SK-N-SH (cell line): ENCODE data around the gene SLC13A3. TPM values are rescaled to one million over a fixed set of nuclear protein-coding genes. Genes with fewer than 3 reads are reported as not detected.

Experiments used
- CTCF ChIA-PET: fragments of 300-600, 350-600 bp; formaldehyde crosslinking; extraction: SDS; loops from one replicate; lab custom pipeline; 2021; lab: Yijun Ruan, JAX
- POLR2A ChIA-PET: fragments of 350-600 bp; sonication (Branson Sonifier 250); formaldehyde crosslinking; extraction: SDS; loops from one replicate; lab custom pipeline; 2020; ENCODE audit warnings: antibody characterized with exemption, inconsistent platforms; lab: Yijun Ruan, JAX
- DNase-seq: peaks from one replicate; pipeline ENCODE4 v3.0.0; 2012
- H2AFZ ChIP-seq: fragments of 200-600 bp; sonication (generic); 2 replicates; pipeline ENCODE4 v1.8.1; 2016; ENCODE audit warnings: antibody characterized with exemption, mild to moderate bottlenecking, low read depth
- H3F3A ChIP-seq: fragments of 200-600 bp; sonication (generic); replicated peaks from 2 replicates; pipeline ENCODE3; 2016; ENCODE audit warnings: antibody characterized with exemption, mild to moderate bottlenecking; ENCODE audit not compliant: insufficient read depth
- H3K27ac ChIP-seq, 2 experiments: fragments of 200-500 bp in 1 of 2; fragments of 200-600 bp in 1 of 2; sonication (Bioruptor generic) in 1 of 2; sonication (generic), shearing (Covaris generic) in 1 of 2; 2 replicates each; pipeline versions ENCODE4 v1.5.1 to v1.6.1; 2014 to 2016; ENCODE audit warnings: low read depth in 2 of 2, inconsistent platforms in 1 of 2, low read length in 1 of 2, mild to moderate bottlenecking in 1 of 2, mixed read lengths in 1 of 2
- H3K27me3 ChIP-seq: fragments of 200-600 bp; sonication (generic), shearing (Covaris generic); 2 replicates; pipeline ENCODE4 v1.6.1; 2016; ENCODE audit warnings: mixed run types; ENCODE audit not compliant: insufficient read depth
- H3K36me3 ChIP-seq, 2 experiments: fragments of 200-500 bp in 1 of 2; fragments of 200-600 bp in 1 of 2; sonication (Bioruptor generic) in 1 of 2; sonication (generic) in 1 of 2; replicated peaks in 1 of 2; 2 replicates each; pipeline versions ENCODE3 to v1.5.1; 2014 to 2016; ENCODE audit warnings: low read length in 1 of 2, mild to moderate bottlenecking in 1 of 2; ENCODE audit not compliant: insufficient read depth in 2 of 2, control insufficient read depth in 1 of 2
- H3K4me1 ChIP-seq, 2 experiments: fragments of 200-500 bp in 1 of 2; fragments of 200-600 bp in 1 of 2; sonication (Bioruptor generic) in 1 of 2; sonication (generic), shearing (Covaris generic) in 1 of 2; 2 replicates each; pipeline versions ENCODE4 v1.5.1 to v1.6.1; 2014 to 2016; ENCODE audit warnings: low read depth in 1 of 2, low read length in 1 of 2, mixed run types in 1 of 2; ENCODE audit not compliant: insufficient read depth in 2 of 2, control insufficient read depth in 1 of 2
- H3K4me2 ChIP-seq: fragments of 200-600 bp; sonication (generic), shearing (Covaris generic); 2 replicates; pipeline ENCODE4 v1.6.1; 2017; ENCODE audit warnings: mixed run types
- H3K4me3 ChIP-seq, 2 experiments: fragments of 200-500 bp in 1 of 2; fragments of 200-600 bp in 1 of 2; sonication (Bioruptor generic) in 1 of 2; sonication (generic), shearing (Covaris generic) in 1 of 2; 2 replicates each; pipeline versions ENCODE4 v1.5.1 to v1.8.1; 2014 to 2016; ENCODE audit warnings: low read depth in 2 of 2, inconsistent platforms in 1 of 2, low read length in 1 of 2, mild to moderate bottlenecking in 1 of 2, mixed read lengths in 1 of 2, moderate library complexity in 1 of 2
- H3K79me2 ChIP-seq: fragments of 200-600 bp; sonication (generic); 2 replicates; pipeline ENCODE4 v1.8.1; 2017; ENCODE audit warnings: mild to moderate bottlenecking; ENCODE audit not compliant: insufficient read depth
- H3K9ac ChIP-seq: fragments of 200-600 bp; sonication (generic); 2 replicates; pipeline ENCODE4 v1.6.1; 2017; ENCODE audit warnings: mixed run types
- H3K9me2 ChIP-seq: fragments of 200-600 bp; sonication (generic); 2 replicates; pipeline ENCODE4 v1.6.1; 2017; ENCODE audit warnings: mixed run types
- H3K9me3 ChIP-seq: fragments of 200-600 bp; sonication (generic); 2 replicates; pipeline ENCODE4 v1.6.1; 2017; ENCODE audit warnings: mixed run types, mild to moderate bottlenecking, moderate library complexity
- H4K20me1 ChIP-seq: fragments of 200-600 bp; sonication (generic); 2 replicates; pipeline ENCODE4 v1.6.1; 2017; ENCODE audit warnings: mild to moderate bottlenecking, mixed run types; ENCODE audit not compliant: insufficient read depth
- ELF1 ChIP-seq: IDR thresholded peaks from 2 replicates; pipeline ENCODE4 v1.4.0; 2012
- EP300 ChIP-seq, 2 experiments: IDR thresholded peaks; 2 replicates each; pipeline versions ENCODE4 v1.4.0 to v1.6.1; 2012; ENCODE audit warnings: borderline replicate concordance in 1 of 2, low read depth in 1 of 2, low read length in 1 of 2
- EZH2phosphoT487 ChIP-seq: fragments of 200-600 bp; sonication (generic); IDR thresholded peaks from 2 replicates; pipeline ENCODE4 v1.6.1; 2017; ENCODE audit warnings: low read depth, mixed run types, mild to moderate bottlenecking, antibody characterized with exemption, moderate library complexity, borderline replicate concordance
- FOSL2 ChIP-seq: IDR thresholded peaks from 2 replicates; pipeline ENCODE4 v1.4.0; 2012; ENCODE audit warnings: low read depth, mild to moderate bottlenecking, moderate library complexity, borderline replicate concordance
- FOXM1 ChIP-seq: IDR thresholded peaks from 2 replicates; pipeline ENCODE4 v1.4.0; 2012; ENCODE audit warnings: low read depth, mild to moderate bottlenecking
- MAX ChIP-seq: IDR thresholded peaks from 2 replicates; pipeline ENCODE4 v1.4.0; 2012; ENCODE audit warnings: low read depth
- POLR2AphosphoS5 ChIP-seq: IDR thresholded peaks from 2 replicates; pipeline ENCODE4 v1.6.1; 2012; ENCODE audit warnings: low read depth, low read length
- REST ChIP-seq: IDR thresholded peaks from 2 replicates; pipeline ENCODE4 v1.6.1; 2012; ENCODE audit warnings: mild to moderate bottlenecking, low read depth, low read length, moderate library complexity
- SIN3A ChIP-seq: IDR thresholded peaks from 2 replicates; pipeline ENCODE4 v1.6.1; 2012; ENCODE audit warnings: low read depth, mild to moderate bottlenecking, low read length, moderate library complexity, borderline replicate concordance
- YY1 ChIP-seq: IDR thresholded peaks from 2 replicates; pipeline ENCODE4 v1.4.0; 2012; ENCODE audit warnings: low read depth, mild to moderate bottlenecking
- ZBTB33 ChIP-seq: IDR thresholded peaks from 2 replicates; pipeline ENCODE4 v1.4.0; 2012; ENCODE audit warnings: low read depth, borderline replicate concordance
- WGBS: methylation state at CpG from one replicate; pipeline ENCODE4 v1.1.6; 2017; ENCODE audit warnings: low lambda C conversion rate; 5-methylcytosine and 5-hydroxymethylcytosine counted together
- polyA plus RNA-seq, 3 experiments: library from polyadenylated mRNA; depleted of rRNA; stranded (reverse); fragments of >200 nt; gene quantifications; 2 replicates each; pipeline ENCODE4 v1.2.3, GENCODE V29; 2012
- TF ChIP-seq, protein P1 (sequence below): fragments of 150-350 bp; IDR thresholded peaks from 2 replicates; pipeline ENCODE4 v1.6.1; 2017; ENCODE audit warnings: antibody characterized with exemption, low read length, low read depth, borderline replicate concordance

SLC13A3 gene
- polyA plus RNA-seq, 1 of the 3 experiments (the other 2 are of a cell fraction) = 0.10 TPM

GRCh38 chr20:46609043-46609442 lies 42.2 kb downstream of the SLC13A3 start (continued):
- TF ChIP-seq, protein P1, sequence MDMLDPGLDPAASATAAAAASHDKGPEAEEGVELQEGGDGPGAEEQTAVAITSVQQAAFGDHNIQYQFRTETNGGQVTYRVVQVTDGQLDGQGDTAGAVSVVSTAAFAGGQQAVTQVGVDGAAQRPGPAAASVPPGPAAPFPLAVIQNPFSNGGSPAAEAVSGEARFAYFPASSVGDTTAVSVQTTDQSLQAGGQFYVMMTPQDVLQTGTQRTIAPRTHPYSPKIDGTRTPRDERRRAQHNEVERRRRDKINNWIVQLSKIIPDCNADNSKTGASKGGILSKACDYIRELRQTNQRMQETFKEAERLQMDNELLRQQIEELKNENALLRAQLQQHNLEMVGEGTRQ = no peak
- TF ChIP-seq ELF1 = no peak
- no peak for TF ChIP-seq SIN3A

DNA sequence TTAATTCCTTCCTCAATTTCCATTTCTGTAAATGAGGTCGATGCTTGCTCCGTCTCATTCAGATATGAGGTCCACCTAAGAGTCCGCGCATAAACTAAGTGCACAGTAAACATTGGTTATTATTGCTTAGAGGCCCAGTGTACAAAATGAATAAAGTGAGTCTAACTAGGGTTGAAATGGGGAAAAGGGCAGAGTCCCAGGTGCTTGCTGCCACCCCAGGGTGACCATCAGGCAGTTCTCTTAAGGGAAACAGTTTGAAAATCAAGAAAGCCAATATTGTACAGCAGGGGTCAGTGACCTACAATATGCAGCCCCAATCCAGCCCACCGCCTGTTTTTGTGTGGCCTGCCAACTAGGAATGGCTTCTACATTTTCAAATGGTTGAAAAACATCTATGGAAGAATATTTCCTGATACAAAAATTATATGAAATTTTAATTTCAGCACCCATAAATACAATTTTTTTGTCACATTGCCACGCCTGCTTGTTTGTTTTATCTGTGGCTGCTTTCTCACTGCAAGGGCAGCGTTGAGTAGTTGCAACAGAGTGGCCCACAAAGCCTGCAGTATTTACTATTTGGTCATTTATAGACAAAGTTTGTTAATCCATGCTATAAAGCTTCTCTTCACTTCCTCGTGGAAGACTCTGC lies 43.3 kb downstream of the SLC13A3 start:
- CTCF ChIA-PET = interaction anchor here (0.9 to 1.6 kb wide), 2 partner anchors 73 to 89 kb away, joined by 3 to 5 read pairs; no protein-coding TSS in a partner anchor
- Histone ChIP-seq H4K20me1 (no peaks in the 10 kb centered on the region), H2AFZ (no peak overlapping the region), H3K4me3 (no peak overlapping the region), H3F3A (no peaks in the 10 kb centered on the region), H3K36me3 (no peaks in the 10 kb centered on the region), H3K9ac (no peak overlapping the region), H3K4me1 (no peaks in the 10 kb centered on the region), H3K79me2 (no peaks in the 10 kb centered on the region), H3K27ac (no peak overlapping the region), H3K9me2 (no peaks in the 10 kb centered on the region), H3K4me2 (no peak overlapping the region), H3K27me3 (no peaks in the 10 kb centered on the region), H3K9me3 (no peaks in the 10 kb centered on the region)
- no peak for TF ChIP-seq FOXM1
- TF ChIP-seq POLR2AphosphoS5 = no peak
- TF ChIP-seq FOSL2 = no peak
- TF ChIP-seq REST = no peak
- TF ChIP-seq EP300 (IDR thresholded peaks at IDR 0.05; ENCODE audit: borderline replicate concordance in 1 of 2, low read depth in 1 of 2, low read length in 1 of 2) = no peak
- TF ChIP-seq MAX = no peak
- no peak for TF ChIP-seq YY1
- TF ChIP-seq, protein P1 = no peak
- no peak for TF ChIP-seq ZBTB33
- no peak for TF ChIP-seq EZH2phosphoT487
- DNase-seq = no peak
- 57% methylated on average over 8 of the region's 8 CpGs for WGBS
- POLR2A ChIA-PET = no interaction called here
